LNCaP clone FGC (cell line): ENCODE data around the gene C1QTNF3.

ENCODE experiments used
- DNase-seq: peaks from one replicate; pipeline ENCODE4 v3.0.0-alpha.2; 2011; ENCODE audit warnings: low read depth
- H3K4me3 ChIP-seq: 2 replicates; pipeline ENCODE4 v1.5.1; 2011; ENCODE audit warnings: mild to moderate bottlenecking, low read depth, low read length, control low read depth
- TF ChIP-seq, protein P1 (sequence below): IDR thresholded peaks from 2 replicates; pipeline ENCODE4 v1.5.1; 2012; ENCODE audit warnings: mild to moderate bottlenecking; ENCODE audit not compliant: control insufficient read depth, insufficient read depth; ENCODE audit errors: extremely low read depth

Gene C1QTNF3

DNA sequence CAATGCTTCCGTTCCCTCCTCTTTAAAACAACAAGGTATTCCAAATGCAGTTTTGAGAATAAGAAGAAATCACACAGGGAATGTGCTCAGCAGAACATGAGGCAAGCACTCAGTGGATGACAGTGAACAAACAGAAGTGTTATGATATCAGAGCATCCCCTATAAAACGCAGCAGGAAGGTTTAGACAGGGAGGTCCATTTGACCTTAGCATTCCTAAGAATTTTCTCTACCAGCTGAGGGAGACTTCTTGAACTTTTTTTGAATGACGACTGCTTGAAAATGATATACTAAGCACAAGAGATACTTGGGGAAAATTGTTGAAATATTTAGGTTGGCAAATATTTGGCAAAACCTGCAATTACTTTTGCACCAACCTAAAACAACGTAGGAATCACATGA, 39.1 kb downstream of the C1QTNF3 start:
- DNase-seq = no peak
- TF ChIP-seq, protein P1, sequence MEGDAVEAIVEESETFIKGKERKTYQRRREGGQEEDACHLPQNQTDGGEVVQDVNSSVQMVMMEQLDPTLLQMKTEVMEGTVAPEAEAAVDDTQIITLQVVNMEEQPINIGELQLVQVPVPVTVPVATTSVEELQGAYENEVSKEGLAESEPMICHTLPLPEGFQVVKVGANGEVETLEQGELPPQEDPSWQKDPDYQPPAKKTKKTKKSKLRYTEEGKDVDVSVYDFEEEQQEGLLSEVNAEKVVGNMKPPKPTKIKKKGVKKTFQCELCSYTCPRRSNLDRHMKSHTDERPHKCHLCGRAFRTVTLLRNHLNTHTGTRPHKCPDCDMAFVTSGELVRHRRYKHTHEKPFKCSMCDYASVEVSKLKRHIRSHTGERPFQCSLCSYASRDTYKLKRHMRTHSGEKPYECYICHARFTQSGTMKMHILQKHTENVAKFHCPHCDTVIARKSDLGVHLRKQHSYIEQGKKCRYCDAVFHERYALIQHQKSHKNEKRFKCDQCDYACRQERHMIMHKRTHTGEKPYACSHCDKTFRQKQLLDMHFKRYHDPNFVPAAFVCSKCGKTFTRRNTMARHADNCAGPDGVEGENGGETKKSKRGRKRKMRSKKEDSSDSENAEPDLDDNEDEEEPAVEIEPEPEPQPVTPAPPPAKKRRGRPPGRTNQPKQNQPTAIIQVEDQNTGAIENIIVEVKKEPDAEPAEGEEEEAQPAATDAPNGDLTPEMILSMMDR = no peak
- no peak overlapping the region for H3K4me3 ChIP-seq

GRCh38 chr5:34002629-34003328, 40.2 kb downstream of the C1QTNF3 start:
- TF ChIP-seq, protein P1 = no peak
- no peak for DNase-seq
- H3K4me3 ChIP-seq = no peak overlapping the region

- H3K4me3 ChIP-seq = no peak overlapping the region
- TF ChIP-seq, protein P1 = no peak
- DNase-seq = peak; percentile 56
Observed at GRCh38 chr5:34001241-34001841, 41.7 kb downstream of the C1QTNF3 start.

- H3K4me3 ChIP-seq = no peak overlapping the region
- TF ChIP-seq, protein P1 = no peak
- no peak for DNase-seq
Observed at GRCh38 chr5:33999978-34000377, 43.0 kb downstream of the C1QTNF3 start.

GRCh38 chr5:33997331-33997983, 45.6 kb downstream of the C1QTNF3 start:
- TF ChIP-seq, protein P1 = peak; percentile 73
- H3K4me3 ChIP-seq = no peak overlapping the region
- DNase-seq = peak; percentile 93

DNA sequence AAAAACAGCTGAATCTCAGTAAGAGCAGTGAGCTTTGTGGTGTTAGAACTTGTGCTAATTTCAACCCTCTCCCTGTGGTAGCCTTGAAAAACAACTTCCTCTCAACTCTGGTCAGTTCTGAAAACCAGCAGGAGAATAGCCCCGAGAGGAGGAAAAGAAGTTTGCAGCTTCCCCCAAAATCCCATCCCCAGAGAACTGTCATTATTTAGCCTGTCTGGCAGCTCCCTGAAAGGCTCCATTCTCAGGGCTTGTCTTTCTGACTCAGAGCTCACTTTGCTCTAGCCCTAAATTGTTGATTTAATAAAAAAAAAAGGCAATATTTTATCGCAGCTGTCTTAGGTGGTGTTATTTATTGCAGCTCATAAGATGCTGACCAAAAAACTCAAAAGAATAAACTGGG, 47.1 kb downstream of the C1QTNF3 start:
- H3K4me3 ChIP-seq = no peak overlapping the region
- no peak for DNase-seq
- TF ChIP-seq, protein P1 = no peak
